HEK293 (cell line): Measurements from ENCODE around the gene ITGB4.
A peak's percentile ranks its signal among the peaks of the same experiment; 100 is the strongest.

ENCODE experiments used
- EGR2 ChIP-seq: fragments of 450-650 bp; formaldehyde crosslinking; IDR thresholded peaks from 2 replicates; pipeline ENCODE4 v1.5.1; 2016; ENCODE audit warnings: low read depth, missing biosample characterization, missing genetic modification characterization
- OSR2 ChIP-seq: fragments of 450-650 bp; formaldehyde crosslinking; IDR thresholded peaks from 2 replicates; pipeline ENCODE4 v1.5.1; 2016; ENCODE audit warnings: missing biosample characterization, missing genetic modification characterization
- OVOL3 ChIP-seq: fragments of 450-650 bp; formaldehyde crosslinking; IDR thresholded peaks from 2 replicates; pipeline ENCODE4 v1.5.1; 2016; ENCODE audit warnings: missing biosample characterization, missing genetic modification characterization
- WT1 ChIP-seq: fragments of 450-650 bp; formaldehyde crosslinking; IDR thresholded peaks from 2 replicates; pipeline ENCODE4 v1.5.1; 2016; ENCODE audit warnings: missing biosample characterization, missing genetic modification characterization
- ZFP41 ChIP-seq: fragments of 450-650 bp; formaldehyde crosslinking; IDR thresholded peaks from 2 replicates; pipeline ENCODE4 v1.5.1; 2016; ENCODE audit warnings: missing biosample characterization, missing genetic modification characterization, borderline replicate concordance
- ZNF112 ChIP-seq: fragments of 450-650 bp; formaldehyde crosslinking; IDR thresholded peaks from 2 replicates; pipeline ENCODE4 v1.5.0; 2017; ENCODE audit warnings: missing biosample characterization, missing genetic modification characterization
- ZNF138 ChIP-seq: fragments of 450-650 bp; formaldehyde crosslinking; IDR thresholded peaks from 2 replicates; pipeline ENCODE4 v1.5.1; 2016; ENCODE audit warnings: missing biosample characterization, missing genetic modification characterization, borderline replicate concordance
- ZNF140 ChIP-seq: fragments of 450-650 bp; formaldehyde crosslinking; IDR thresholded peaks from 2 replicates; pipeline ENCODE4 v1.5.1; 2016; ENCODE audit warnings: missing biosample characterization, missing genetic modification characterization
- ZNF16 ChIP-seq: fragments of 450-650 bp; formaldehyde crosslinking; IDR thresholded peaks from 2 replicates; pipeline ENCODE4 v1.5.1; 2016; ENCODE audit warnings: low read depth, missing biosample characterization, missing genetic modification characterization
- ZNF169 ChIP-seq: fragments of 450-650 bp; formaldehyde crosslinking; IDR thresholded peaks from 2 replicates; pipeline ENCODE4 v1.5.1; 2016; ENCODE audit warnings: missing biosample characterization, missing genetic modification characterization
- ZNF184 ChIP-seq: fragments of 450-650 bp; IDR thresholded peaks from 2 replicates; pipeline ENCODE4 v1.5.1; 2018; ENCODE audit warnings: missing biosample characterization, mild to moderate bottlenecking, missing genetic modification characterization
- ZNF2 ChIP-seq: fragments of 450-650 bp; formaldehyde crosslinking; IDR thresholded peaks from 2 replicates; pipeline ENCODE4 v1.5.1; 2016; ENCODE audit warnings: missing biosample characterization, missing genetic modification characterization
- ZNF202 ChIP-seq: fragments of 450-650 bp; formaldehyde crosslinking; IDR thresholded peaks from 2 replicates; pipeline ENCODE4 v1.5.1; 2016; ENCODE audit warnings: missing biosample characterization, missing genetic modification characterization, borderline replicate concordance
- ZNF214 ChIP-seq: fragments of 450-650 bp; formaldehyde crosslinking; IDR thresholded peaks from 2 replicates; pipeline ENCODE4 v1.5.1; 2017; ENCODE audit warnings: missing biosample characterization, mild to moderate bottlenecking, missing genetic modification characterization, borderline replicate concordance
- ZNF248 ChIP-seq: fragments of 450-650 bp; formaldehyde crosslinking; IDR thresholded peaks from 2 replicates; pipeline ENCODE4 v1.5.1; 2017; ENCODE audit warnings: missing biosample characterization, missing genetic modification characterization
- ZNF311 ChIP-seq: fragments of 450-650 bp; formaldehyde crosslinking; IDR thresholded peaks from 2 replicates; pipeline ENCODE4 v1.5.1; 2017; ENCODE audit warnings: missing biosample characterization, missing genetic modification characterization, borderline replicate concordance
- ZNF350 ChIP-seq: fragments of 450-650 bp; formaldehyde crosslinking; IDR thresholded peaks from 2 replicates; pipeline ENCODE4 v1.5.0; 2017; ENCODE audit warnings: missing biosample characterization, mild to moderate bottlenecking, missing genetic modification characterization
- ZNF521 ChIP-seq: fragments of 450-650 bp; formaldehyde crosslinking; IDR thresholded peaks from 2 replicates; pipeline ENCODE4 v1.5.1; 2017; ENCODE audit warnings: missing biosample characterization, mild to moderate bottlenecking, missing genetic modification characterization
- ZNF544 ChIP-seq: fragments of 450-650 bp; formaldehyde crosslinking; IDR thresholded peaks from 2 replicates; pipeline ENCODE4 v1.5.0; 2017; ENCODE audit warnings: missing biosample characterization, missing genetic modification characterization
- ZNF571 ChIP-seq: fragments of 450-650 bp; formaldehyde crosslinking; IDR thresholded peaks from 2 replicates; pipeline ENCODE4 v1.5.0; 2017; ENCODE audit warnings: missing biosample characterization, missing genetic modification characterization
- ZNF626 ChIP-seq: fragments of 450-650 bp; sonication (Bioruptor Pico); formaldehyde crosslinking; IDR thresholded peaks from 2 replicates; pipeline ENCODE4 v1.5.1; 2018; ENCODE audit warnings: missing biosample characterization, missing genetic modification characterization, inconsistent platforms
- ZNF785 ChIP-seq: fragments of 450-650 bp; formaldehyde crosslinking; IDR thresholded peaks from 2 replicates; pipeline ENCODE4 v1.5.1; 2016; ENCODE audit warnings: missing biosample characterization, missing genetic modification characterization
- ZSCAN30 ChIP-seq: fragments of 450-650 bp; IDR thresholded peaks from 2 replicates; pipeline ENCODE4 v1.5.1; 2018; ENCODE audit warnings: missing biosample characterization, mild to moderate bottlenecking, missing genetic modification characterization, moderate library complexity
- TF ChIP-seq, protein P1 (sequence below): fragments of 450-650 bp; formaldehyde crosslinking; IDR thresholded peaks from 2 replicates; pipeline ENCODE4 v1.5.1; 2016; ENCODE audit warnings: missing biosample characterization, missing genetic modification characterization
- TF ChIP-seq, protein P2 (sequence below): fragments of 450-650 bp; formaldehyde crosslinking; IDR thresholded peaks from 2 replicates; pipeline ENCODE4 v1.5.1; 2017; ENCODE audit warnings: missing biosample characterization, missing genetic modification characterization
- TF ChIP-seq, protein P3 (sequence below): fragments of 450-650 bp; formaldehyde crosslinking; IDR thresholded peaks from 2 replicates; pipeline ENCODE4 v1.5.1; 2016; ENCODE audit warnings: missing biosample characterization, missing genetic modification characterization
- TF ChIP-seq, protein P4 (sequence below): fragments of 450-650 bp; formaldehyde crosslinking; IDR thresholded peaks from 2 replicates; pipeline ENCODE4 v1.5.1; 2016; ENCODE audit warnings: missing biosample characterization, missing genetic modification characterization
- TF ChIP-seq, protein P5 (sequence below): fragments of 450-650 bp; formaldehyde crosslinking; conservative IDR thresholded peaks from 2 replicates; pipeline ENCODE4 v1.5.1; 2016; ENCODE audit warnings: low read depth, missing biosample characterization, missing genetic modification characterization
- TF ChIP-seq, protein P6 (sequence below): fragments of 450-650 bp; formaldehyde crosslinking; IDR thresholded peaks from 2 replicates; pipeline ENCODE4 v1.5.1; 2016; ENCODE audit warnings: missing biosample characterization, missing genetic modification characterization

Gene ITGB4

DNA sequence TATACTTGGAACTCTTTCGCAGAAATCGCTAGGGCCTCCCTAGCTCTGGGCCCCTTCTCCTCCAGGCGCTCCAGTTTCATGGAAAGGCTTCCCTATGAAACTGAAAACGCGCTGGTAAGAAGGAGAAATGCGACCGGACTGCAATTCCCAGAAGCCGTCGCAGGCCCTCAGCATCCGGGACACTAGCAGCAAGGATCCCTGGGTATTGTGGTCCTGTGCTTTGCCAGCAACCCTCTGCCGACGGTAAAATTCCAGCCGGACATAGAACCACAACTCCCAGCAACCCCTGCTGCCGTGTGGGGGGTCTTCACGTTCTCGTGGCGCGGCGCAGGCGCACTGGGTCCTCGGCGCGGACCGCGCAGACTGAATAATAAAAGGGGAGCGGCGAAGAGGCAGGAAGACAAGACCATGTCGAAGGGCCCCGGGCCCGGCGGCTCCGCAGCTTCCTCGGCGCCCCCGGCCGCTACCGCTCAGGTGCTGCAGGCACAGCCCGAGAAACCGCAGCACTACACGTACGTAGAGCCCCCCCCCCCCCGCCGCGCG, 63.3 kb downstream of the ITGB4 start, which contains the start of gene UNK (continued):
- TF ChIP-seq ZSCAN30 (tag by site-specific recombination): no peak
- no peak for TF ChIP-seq ZNF202 (tag by site-specific recombination)
- no peak for TF ChIP-seq OVOL3 (tag by site-specific recombination)
- TF ChIP-seq ZNF626: no peak
- TF ChIP-seq, protein P1, sequence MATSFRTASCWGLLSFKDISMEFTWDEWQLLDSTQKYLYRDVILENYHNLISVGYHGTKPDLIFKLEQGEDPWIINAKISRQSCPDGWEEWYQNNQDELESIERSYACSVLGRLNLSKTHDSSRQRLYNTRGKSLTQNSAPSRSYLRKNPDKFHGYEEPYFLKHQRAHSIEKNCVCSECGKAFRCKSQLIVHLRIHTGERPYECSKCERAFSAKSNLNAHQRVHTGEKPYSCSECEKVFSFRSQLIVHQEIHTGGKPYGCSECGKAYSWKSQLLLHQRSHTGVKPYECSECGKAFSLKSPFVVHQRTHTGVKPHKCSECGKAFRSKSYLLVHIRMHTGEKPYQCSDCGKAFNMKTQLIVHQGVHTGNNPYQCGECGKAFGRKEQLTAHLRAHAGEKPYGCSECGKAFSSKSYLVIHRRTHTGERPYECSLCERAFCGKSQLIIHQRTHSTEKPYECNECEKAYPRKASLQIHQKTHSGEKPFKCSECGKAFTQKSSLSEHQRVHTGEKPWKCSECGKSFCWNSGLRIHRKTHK (tag by site-specific recombination): no peak
- TF ChIP-seq ZNF214 (tag by site-specific recombination): no peak
- no peak for TF ChIP-seq ZNF2 (tag by site-specific recombination)
- no peak for TF ChIP-seq ZNF311 (tag by site-specific recombination)
- TF ChIP-seq EGR2: no peak
- TF ChIP-seq OSR2 (tag by site-specific recombination): peak; percentile 45; the same call in 1 of the 2 replicates
- no peak for TF ChIP-seq ZNF140 (tag by site-specific recombination)
- no peak for TF ChIP-seq ZNF544 (tag by site-specific recombination)
- TF ChIP-seq, protein P2, sequence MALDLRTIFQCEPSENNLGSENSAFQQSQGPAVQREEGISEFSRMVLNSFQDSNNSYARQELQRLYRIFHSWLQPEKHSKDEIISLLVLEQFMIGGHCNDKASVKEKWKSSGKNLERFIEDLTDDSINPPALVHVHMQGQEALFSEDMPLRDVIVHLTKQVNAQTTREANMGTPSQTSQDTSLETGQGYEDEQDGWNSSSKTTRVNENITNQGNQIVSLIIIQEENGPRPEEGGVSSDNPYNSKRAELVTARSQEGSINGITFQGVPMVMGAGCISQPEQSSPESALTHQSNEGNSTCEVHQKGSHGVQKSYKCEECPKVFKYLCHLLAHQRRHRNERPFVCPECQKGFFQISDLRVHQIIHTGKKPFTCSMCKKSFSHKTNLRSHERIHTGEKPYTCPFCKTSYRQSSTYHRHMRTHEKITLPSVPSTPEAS (tag by site-specific recombination): no peak
- no peak for TF ChIP-seq ZNF571 (tag by site-specific recombination)
- TF ChIP-seq ZNF169 (tag by site-specific recombination): no peak
- no peak for TF ChIP-seq ZNF521 (tag by site-specific recombination)
- TF ChIP-seq ZNF350 (tag by site-specific recombination): no peak
- TF ChIP-seq ZNF248 (tag by site-specific recombination): no peak
- TF ChIP-seq, protein P3, sequence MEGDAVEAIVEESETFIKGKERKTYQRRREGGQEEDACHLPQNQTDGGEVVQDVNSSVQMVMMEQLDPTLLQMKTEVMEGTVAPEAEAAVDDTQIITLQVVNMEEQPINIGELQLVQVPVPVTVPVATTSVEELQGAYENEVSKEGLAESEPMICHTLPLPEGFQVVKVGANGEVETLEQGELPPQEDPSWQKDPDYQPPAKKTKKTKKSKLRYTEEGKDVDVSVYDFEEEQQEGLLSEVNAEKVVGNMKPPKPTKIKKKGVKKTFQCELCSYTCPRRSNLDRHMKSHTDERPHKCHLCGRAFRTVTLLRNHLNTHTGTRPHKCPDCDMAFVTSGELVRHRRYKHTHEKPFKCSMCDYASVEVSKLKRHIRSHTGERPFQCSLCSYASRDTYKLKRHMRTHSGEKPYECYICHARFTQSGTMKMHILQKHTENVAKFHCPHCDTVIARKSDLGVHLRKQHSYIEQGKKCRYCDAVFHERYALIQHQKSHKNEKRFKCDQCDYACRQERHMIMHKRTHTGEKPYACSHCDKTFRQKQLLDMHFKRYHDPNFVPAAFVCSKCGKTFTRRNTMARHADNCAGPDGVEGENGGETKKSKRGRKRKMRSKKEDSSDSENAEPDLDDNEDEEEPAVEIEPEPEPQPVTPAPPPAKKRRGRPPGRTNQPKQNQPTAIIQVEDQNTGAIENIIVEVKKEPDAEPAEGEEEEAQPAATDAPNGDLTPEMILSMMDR: no peak
- no peak for TF ChIP-seq ZNF138 (tag by site-specific recombination)
- TF ChIP-seq ZNF112 (tag by site-specific recombination): no peak
- TF ChIP-seq ZFP41: no peak
- no peak for TF ChIP-seq ZNF184 (tag by site-specific recombination)
- no peak for TF ChIP-seq ZNF785
- TF ChIP-seq, protein P4, sequence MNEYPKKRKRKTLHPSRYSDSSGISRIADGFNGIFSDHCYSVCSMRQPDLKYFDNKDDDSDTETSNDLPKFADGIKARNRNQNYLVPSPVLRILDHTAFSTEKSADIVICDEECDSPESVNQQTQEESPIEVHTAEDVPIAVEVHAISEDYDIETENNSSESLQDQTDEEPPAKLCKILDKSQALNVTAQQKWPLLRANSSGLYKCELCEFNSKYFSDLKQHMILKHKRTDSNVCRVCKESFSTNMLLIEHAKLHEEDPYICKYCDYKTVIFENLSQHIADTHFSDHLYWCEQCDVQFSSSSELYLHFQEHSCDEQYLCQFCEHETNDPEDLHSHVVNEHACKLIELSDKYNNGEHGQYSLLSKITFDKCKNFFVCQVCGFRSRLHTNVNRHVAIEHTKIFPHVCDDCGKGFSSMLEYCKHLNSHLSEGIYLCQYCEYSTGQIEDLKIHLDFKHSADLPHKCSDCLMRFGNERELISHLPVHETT (tag by site-specific recombination): no peak
- no peak for TF ChIP-seq ZNF16 (tag by site-specific recombination)
- TF ChIP-seq, protein P5, sequence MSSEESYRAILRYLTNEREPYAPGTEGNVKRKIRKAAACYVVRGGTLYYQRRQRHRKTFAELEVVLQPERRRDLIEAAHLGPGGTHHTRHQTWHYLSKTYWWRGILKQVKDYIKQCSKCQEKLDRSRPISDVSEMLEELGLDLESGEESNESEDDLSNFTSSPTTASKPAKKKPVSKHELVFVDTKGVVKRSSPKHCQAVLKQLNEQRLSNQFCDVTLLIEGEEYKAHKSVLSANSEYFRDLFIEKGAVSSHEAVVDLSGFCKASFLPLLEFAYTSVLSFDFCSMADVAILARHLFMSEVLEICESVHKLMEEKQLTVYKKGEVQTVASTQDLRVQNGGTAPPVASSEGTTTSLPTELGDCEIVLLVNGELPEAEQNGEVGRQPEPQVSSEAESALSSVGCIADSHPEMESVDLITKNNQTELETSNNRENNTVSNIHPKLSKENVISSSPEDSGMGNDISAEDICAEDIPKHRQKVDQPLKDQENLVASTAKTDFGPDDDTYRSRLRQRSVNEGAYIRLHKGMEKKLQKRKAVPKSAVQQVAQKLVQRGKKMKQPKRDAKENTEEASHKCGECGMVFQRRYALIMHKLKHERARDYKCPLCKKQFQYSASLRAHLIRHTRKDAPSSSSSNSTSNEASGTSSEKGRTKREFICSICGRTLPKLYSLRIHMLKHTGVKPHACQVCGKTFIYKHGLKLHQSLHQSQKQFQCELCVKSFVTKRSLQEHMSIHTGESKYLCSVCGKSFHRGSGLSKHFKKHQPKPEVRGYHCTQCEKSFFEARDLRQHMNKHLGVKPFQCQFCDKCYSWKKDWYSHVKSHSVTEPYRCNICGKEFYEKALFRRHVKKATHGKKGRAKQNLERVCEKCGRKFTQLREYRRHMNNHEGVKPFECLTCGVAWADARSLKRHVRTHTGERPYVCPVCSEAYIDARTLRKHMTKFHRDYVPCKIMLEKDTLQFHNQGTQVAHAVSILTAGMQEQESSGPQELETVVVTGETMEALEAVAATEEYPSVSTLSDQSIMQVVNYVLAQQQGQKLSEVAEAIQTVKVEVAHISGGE: no peak
- no peak for TF ChIP-seq WT1 (tag by site-specific recombination)
- TF ChIP-seq, protein P6, sequence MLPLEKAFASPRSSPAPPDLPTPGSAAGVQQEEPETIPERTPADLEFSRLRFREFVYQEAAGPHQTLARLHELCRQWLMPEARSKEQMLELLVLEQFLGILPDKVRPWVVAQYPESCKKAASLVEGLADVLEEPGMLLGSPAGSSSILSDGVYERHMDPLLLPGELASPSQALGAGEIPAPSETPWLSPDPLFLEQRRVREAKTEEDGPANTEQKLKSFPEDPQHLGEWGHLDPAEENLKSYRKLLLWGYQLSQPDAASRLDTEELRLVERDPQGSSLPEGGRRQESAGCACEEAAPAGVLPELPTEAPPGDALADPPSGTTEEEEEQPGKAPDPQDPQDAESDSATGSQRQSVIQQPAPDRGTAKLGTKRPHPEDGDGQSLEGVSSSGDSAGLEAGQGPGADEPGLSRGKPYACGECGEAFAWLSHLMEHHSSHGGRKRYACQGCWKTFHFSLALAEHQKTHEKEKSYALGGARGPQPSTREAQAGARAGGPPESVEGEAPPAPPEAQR: no peak
